HG03342 (cell line): ENCODE results near the gene PLB1.

Source experiments
- ATAC-seq: cut with Tn5 transposase; IDR thresholded peaks from one replicate; pipeline ENCODE4 v1.9.1; 2021; ENCODE audit warnings: mild to moderate bottlenecking, moderate library complexity; ENCODE audit not compliant: unreplicated experiment

Gene PLB1

DNA sequence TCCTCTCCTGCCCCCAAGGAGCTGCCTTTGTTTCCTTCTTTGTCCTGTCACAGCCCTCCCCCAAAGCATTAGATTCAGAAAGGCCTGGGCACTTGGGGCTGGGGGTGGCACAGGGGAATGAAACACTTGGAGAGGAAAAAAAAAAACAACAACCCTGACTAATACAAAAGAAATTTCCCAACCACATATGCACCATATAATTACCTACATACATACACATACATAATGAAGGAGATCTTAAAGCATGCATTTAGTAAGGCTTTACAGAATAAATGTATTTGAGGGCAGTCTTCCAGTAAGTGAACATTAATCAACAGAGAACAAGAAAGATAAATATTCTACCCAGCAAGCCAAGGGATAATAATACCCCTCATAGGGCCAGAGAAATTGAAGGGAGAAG is 185.7 kb downstream of the PLB1 start:
- ATAC-seq, result no peak

DNA sequence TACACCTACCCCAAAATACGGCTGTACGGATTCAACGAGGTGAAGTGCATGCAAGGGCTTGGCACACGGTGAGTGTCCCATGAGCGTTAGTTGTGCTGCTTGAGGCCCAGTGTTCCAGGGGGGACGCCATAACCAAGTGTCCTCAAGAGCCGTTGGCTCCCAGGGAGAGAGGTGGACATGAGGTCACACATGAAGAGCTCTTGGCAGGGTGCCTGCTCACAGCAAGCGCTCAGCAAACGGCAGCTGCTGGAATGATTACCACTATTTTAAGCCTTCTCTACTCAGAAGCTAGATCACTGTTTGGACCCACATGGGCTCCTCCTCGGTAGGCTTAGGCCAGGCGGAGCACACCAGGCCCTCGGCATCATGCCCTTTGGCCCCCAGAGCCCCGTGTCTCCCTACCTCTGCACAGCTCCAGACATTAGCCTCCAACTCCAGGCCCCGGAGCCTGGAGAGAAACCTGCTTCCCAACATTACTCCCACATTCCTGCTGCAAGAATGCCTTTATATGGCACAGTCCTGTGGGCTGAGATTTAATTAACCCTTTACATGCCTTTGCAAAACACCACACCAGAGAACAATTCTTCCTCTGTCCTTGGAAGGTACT is 187.3 kb downstream of the PLB1 start:
- no peak for ATAC-seq

DNA sequence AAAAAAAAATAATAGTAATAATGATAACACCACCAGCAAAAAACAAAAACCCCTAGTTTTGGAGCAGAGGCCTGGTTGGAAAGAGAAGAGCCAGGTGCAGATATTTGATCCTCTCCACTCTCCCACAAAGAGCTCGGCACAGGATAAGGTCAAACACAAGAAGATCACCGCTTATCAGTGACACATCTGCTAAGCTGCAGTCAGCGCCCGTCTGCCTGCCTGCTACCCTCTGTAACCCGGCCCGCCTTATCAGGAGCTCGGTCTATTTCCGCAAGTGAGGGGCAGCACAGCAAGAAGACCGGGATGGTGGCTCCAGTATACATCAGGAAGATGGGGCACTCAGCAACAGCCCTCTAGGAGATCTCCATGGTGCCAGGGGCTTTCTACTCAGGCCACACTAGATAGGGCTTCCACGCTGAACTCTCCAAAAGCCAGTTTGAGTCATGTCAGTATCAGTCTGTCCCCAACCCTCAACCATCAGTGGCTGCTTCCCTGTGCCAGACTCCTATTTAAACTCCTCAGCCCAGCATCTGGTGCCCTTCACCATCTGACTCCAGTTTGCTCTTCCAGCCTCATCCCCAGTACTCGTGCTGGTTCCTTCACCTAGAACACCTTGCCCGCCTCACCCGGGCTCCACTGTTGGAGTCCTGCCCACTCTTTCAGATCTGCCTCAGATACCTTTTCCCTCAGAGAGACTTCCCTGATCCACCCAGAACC is 188.4 kb downstream of the PLB1 start:
- no peak for ATAC-seq

DNA sequence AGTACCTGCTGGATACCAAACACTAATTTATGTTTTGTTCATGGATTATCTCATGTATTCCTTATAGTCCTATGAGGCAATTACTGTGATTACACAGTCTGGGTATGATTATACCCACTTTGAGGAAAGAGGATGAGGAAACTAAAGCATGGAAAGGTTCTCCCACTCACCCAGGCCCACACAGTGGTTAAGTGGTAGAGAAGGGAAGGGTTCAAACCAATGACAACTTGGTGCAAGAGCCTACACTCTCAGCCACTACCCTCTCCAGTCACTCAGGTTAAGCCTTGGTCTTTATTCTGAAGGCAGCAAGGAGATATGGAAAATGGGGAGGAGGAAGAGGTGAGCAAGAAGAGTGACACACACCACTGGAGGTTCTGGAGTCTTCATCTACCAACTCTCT is 191.3 kb downstream of the PLB1 start:
- no peak for ATAC-seq

DNA sequence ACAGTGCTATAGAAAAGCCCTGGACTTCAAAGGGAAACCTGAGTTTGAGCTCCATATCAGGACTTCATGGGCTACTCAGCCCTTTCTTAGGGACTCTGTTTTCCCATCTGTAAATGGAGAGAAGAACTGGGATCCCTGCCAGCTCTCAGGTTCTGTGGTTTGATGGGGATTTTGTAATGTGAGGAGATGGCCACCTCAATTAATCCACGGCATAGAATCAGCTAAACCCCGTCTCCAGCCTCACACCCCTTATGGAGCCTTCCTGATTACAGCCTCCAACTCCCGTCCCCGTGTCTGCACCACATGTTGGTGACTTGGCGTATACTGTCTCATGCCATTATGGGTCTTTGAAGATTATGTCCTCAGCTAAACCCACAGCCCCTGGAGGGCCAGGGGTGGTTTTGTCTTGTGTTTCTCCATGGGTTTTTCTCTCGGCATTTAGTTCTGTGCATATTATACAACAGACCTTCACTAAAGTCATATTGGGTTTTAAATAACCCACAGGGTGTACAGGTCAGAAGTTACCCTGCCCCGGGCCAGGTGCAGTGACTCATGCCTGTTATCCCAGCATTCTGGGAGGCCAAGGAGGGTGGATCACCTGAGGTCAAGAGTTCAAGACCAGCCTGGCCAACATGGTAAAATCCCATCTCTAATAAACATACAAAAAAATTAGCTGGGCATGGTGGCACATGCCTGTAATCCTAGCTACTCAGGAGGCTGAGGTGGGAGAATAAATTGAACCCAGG is 192.0 kb downstream of the PLB1 start:
- no peak for ATAC-seq

DNA sequence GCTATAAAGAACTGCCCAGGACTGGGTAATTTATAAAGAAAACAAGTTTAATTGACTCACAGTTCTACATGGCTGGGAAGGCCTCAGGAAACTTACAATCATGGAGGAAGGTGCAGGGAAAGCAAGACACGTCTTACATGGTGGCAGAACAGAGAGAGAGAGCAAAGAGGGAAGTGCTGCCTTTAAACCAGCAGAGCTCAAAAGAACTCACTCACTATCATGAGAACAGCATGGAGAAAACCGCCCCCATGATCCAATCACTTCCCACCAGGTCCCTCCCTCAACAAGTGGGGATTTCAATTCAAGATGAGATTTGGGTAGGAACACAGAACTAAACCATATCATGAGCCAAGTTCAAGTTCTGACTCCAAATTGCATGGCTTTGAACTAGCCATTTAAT is 193.0 kb downstream of the PLB1 start:
- no peak for ATAC-seq

DNA sequence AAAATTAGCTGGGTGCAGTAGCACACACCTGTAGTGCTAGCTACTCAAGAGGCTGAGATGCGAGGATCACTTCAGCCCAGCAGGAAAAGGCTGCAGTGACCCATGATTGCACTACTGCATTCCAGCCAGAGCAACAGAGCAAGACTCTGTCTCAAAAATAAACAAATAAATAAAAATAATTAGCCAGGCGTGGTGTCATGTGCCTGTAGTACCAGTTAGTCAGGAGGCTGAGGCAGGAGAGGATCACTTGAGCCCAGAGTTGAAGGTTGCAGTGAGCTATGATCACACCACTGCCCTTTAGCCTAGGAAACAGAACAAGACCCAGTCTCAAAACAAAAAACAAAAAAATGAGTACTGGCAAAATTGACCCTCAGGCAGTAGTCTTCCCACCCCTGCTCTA is 193.9 kb downstream of the PLB1 start:
- no peak for ATAC-seq

DNA sequence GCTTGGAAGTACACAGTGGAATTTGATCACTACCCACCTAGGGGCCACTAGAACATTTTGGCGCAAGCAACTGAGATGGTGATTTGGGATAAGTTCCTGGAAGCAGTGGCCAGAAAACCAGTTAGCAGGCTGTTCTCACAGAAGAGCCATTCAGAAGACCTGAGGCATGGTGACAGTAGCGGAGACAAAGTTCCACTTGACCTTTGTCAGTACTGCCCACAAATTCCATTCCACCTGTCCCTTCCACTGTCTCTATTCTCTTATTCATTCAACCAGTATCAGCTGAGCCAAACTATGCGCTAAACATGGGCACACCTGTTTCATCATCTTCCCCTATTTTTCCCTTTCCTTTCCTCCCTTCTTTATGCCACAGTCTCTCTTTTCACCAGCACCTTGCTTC is 196.6 kb downstream of the PLB1 start:
- no peak for ATAC-seq

DNA sequence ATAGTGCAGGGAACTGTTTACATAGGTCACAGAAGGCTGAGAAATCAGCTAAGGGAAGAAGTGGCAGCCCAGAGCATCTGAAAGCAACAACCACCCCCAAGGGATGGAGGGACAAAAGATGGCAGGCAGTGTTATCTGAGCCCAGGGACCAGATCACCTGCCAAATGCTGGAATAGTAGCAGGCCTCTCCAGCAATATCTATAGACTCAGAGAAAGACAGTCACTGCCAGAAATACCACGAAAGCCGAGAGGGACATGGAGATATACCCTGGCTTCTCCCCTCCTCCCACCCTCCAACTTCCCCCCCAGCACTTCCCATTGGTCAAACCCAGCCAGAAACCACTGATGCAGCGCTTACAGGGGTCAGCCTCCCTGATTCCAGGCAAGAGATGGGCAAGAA is 197.4 kb downstream of the PLB1 start:
- no peak for ATAC-seq
